SK-N-SH (cell line): Measurements from ENCODE around the gene BCL11B.

Experiments
- CHD2 ChIP-seq: fragments of 150-350 bp; IDR thresholded peaks from 2 replicates; pipeline ENCODE4 v1.6.1; 2018; ENCODE audit warnings: low read length; ENCODE audit not compliant: partially characterized antibody
- CTCF ChIP-seq: fragments of 200-600 bp; sonication (generic); IDR thresholded peaks from 2 replicates; pipeline ENCODE4 v1.6.1; 2017; ENCODE audit warnings: antibody characterized with exemption, mild to moderate bottlenecking, moderate library complexity
- EP300 ChIP-seq, 2 experiments: IDR thresholded peaks; 2 replicates each; pipeline versions ENCODE4 v1.4.0 to v1.6.1; 2012; ENCODE audit warnings: borderline replicate concordance in 1 of 2, low read depth in 1 of 2, low read length in 1 of 2
- GABPA ChIP-seq: IDR thresholded peaks from 2 replicates; pipeline ENCODE4 v1.4.0; 2012; ENCODE audit warnings: low read depth, mild to moderate bottlenecking
- JUND ChIP-seq: IDR thresholded peaks from 2 replicates; pipeline ENCODE4 v1.4.0; 2012
- MXI1 ChIP-seq: IDR thresholded peaks from 2 replicates; pipeline ENCODE4 v1.6.1; 2012; ENCODE audit warnings: mild to moderate bottlenecking, low read depth, low read length, improper control_type of control experiment
- POLR2AphosphoS5 ChIP-seq: IDR thresholded peaks from 2 replicates; pipeline ENCODE4 v1.6.1; 2012; ENCODE audit warnings: low read depth, low read length
- TAF1 ChIP-seq: IDR thresholded peaks from 2 replicates; pipeline ENCODE4 v1.6.1; 2012; ENCODE audit warnings: low read depth, mild to moderate bottlenecking, low read length, moderate library complexity, borderline replicate concordance
- TCF12 ChIP-seq: IDR thresholded peaks from 2 replicates; pipeline ENCODE4 v1.4.0; 2012
- YY1 ChIP-seq: IDR thresholded peaks from 2 replicates; pipeline ENCODE4 v1.4.0; 2012; ENCODE audit warnings: low read depth, mild to moderate bottlenecking

- TF ChIP-seq TAF1, result no peak
- TF ChIP-seq CHD2, result no peak
- no peak for TF ChIP-seq CTCF
- no peak for TF ChIP-seq JUND
- TF ChIP-seq POLR2AphosphoS5, result no peak
- TF ChIP-seq TCF12, result no peak
- no peak for TF ChIP-seq EP300 (IDR thresholded peaks at IDR 0.05; ENCODE audit: borderline replicate concordance in 1 of 2, low read depth in 1 of 2, low read length in 1 of 2)
- TF ChIP-seq YY1, result no peak
- TF ChIP-seq MXI1, result no peak
- no peak for TF ChIP-seq GABPA
These were observed 92.1 kb downstream of the BCL11B start for GRCh38 chr14:99179946-99180345.
